Measurements from ENCODE around the gene ARHGAP4. TPM values are rescaled to one million over a fixed set of nuclear protein-coding genes. Genes with fewer than 3 reads are reported as not detected.

The ARHGAP4 gene
- total and polyA plus RNA-seq, 2 donors (not counting 1 experiment from before 2014, with no cell fraction given), result 0.51 to 1.5 TPM

GRCh38 chrX:153973127-153974002, 47.3 kb upstream of the ARHGAP4 start:
- H3K9ac ChIP-seq (ENCODE audit: insufficient read depth, low read length), result peak overlapping the region; percentile 98
- H3K79me2 ChIP-seq (ENCODE audit: control insufficient read depth, insufficient read depth, low read length), result peaks cover 35% of the 10 kb centered on the region
- H3K4me2 ChIP-seq (ENCODE audit: extremely low read depth, insufficient read depth, low read length), result peak overlapping the region; percentile 96
- no peaks in the 10 kb centered on the region for H3K27me3 ChIP-seq (ENCODE audit: control insufficient read depth, insufficient read depth, low read length)
- H3K9me3 ChIP-seq (ENCODE audit: control insufficient read depth, insufficient read depth, low read depth, low read length), result no peaks in the 10 kb centered on the region
- no peaks in the 10 kb centered on the region for H3K36me3 ChIP-seq (ENCODE audit: control insufficient read depth, insufficient read depth, low read length)
- H3K4me3 ChIP-seq (replicated peaks in 1 of 4; ENCODE audit: control extremely low read depth in 1 of 4, insufficient read depth in 1 of 4, low read depth in 3 of 4, low read length in 4 of 4), result peak overlapping the region; percentile 44 to 84 (median 55)
- H3K27ac ChIP-seq (ENCODE audit: insufficient read depth, low read length), result peak overlapping the region; percentile 63
- no peak for DNase-seq (ENCODE audit: low read depth in 2 of 2)
- H2AFZ ChIP-seq (ENCODE audit: low read length), result no peak overlapping the region
- H4K20me1 ChIP-seq (ENCODE audit: control insufficient read depth, extremely low read depth, insufficient read depth, low read length), result no peaks in the 10 kb centered on the region
- H3K4me1 ChIP-seq (ENCODE audit: control insufficient read depth, extremely low read depth, insufficient read depth, low read length), result peaks cover 7% of the 10 kb centered on the region
- TF ChIP-seq CTCF (conservative IDR thresholded peaks at IDR 0.05 in 1 of 2, IDR thresholded peaks at IDR 0.05 in 1 of 2; ENCODE audit: low read depth in 1 of 2, low read length in 2 of 2) (no peak), EZH2 (IDR thresholded peaks at IDR 0.05; ENCODE audit: low read length, missing control alignments) (no peak)

DNA sequence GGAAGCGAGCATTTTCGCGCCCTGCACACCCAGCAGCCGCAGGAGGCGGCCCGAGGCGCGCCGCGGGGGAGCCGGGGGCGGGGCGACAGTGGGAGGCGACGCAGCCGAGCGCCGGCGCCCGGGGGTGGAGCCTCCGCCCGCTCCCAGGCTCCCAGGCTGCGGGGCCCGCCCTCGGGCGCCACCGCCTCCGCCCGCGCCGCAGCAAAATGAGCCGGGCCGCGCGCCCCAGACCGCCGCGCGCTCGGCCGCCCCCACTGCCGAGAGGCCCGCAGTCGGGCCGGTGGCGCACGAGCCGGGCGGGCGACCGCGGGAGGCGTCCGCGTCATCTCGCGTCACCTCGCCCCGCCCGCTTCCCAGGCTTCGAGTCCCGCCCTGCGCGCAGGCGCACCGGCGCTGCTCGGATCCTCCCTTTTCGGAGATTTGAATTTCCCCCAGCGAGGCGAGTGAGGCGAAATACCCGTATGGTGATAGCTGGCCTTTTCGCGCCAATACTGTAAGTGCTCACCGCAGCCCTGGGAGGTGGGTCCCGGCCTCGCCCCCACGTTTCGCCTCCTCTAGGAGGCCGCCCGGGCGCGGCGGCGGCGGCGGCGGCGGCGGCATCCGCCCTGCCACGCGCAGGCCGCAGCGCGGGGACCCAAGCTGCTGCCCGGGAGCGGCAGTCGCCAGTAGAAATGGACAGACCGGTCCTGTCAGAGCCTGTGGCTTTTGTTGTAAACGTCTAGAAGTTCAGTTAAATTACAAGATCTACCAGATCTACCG, 46.5 kb upstream of the ARHGAP4 start, which contains the start of gene TMEM187:
TSS of gene TMEM187 (plus strand) at position 387 of the 759 bp plus-strand sequence. CDS start 9,309 bp downstream, outside the sequence.
- peak within 1 kb of the TSS; percentile 59 for H2AFZ ChIP-seq (ENCODE audit: low read length)
- DNase-seq (ENCODE audit: low read depth in 2 of 2), result peak; percentile 82 to 84

More for the DNA sequence above, 46.5 kb upstream of the ARHGAP4 start, which contains the start of gene TMEM187:
- peak within 1 kb of the TSS; percentile 96 for H3K4me2 ChIP-seq (ENCODE audit: extremely low read depth, insufficient read depth, low read length)
- H3K9ac ChIP-seq (ENCODE audit: insufficient read depth, low read length), result peak within 1 kb of the TSS; percentile 98
- no peaks in the 10 kb centered on the region for H3K27me3 ChIP-seq (ENCODE audit: control insufficient read depth, insufficient read depth, low read length)
- peak within 1 kb of the TSS; percentile 100 for H3K27ac ChIP-seq (ENCODE audit: insufficient read depth, low read length)
- H3K4me1 ChIP-seq (ENCODE audit: control insufficient read depth, extremely low read depth, insufficient read depth, low read length), result peaks cover 10% of the 10 kb centered on the region
- H3K79me2 ChIP-seq (ENCODE audit: control insufficient read depth, insufficient read depth, low read length), result peaks cover 43% of the 10 kb centered on the region
- no peaks in the 10 kb centered on the region for H3K36me3 ChIP-seq (ENCODE audit: control insufficient read depth, insufficient read depth, low read length)
- no peaks in the 10 kb centered on the region for H4K20me1 ChIP-seq (ENCODE audit: control insufficient read depth, extremely low read depth, insufficient read depth, low read length)
- H3K9me3 ChIP-seq (ENCODE audit: control insufficient read depth, insufficient read depth, low read depth, low read length), result no peaks in the 10 kb centered on the region
- TF ChIP-seq CTCF (conservative IDR thresholded peaks at IDR 0.05 in 1 of 2, IDR thresholded peaks at IDR 0.05 in 1 of 2; ENCODE audit: low read depth in 1 of 2, low read length in 2 of 2) (no peak), EZH2 (IDR thresholded peaks at IDR 0.05; ENCODE audit: low read length, missing control alignments) (no peak)
- H3K4me3 ChIP-seq (replicated peaks in 1 of 4; ENCODE audit: control extremely low read depth in 1 of 4, insufficient read depth in 1 of 4, low read depth in 3 of 4, low read length in 4 of 4), result peak within 1 kb of the TSS; percentile 81 to 99 (median 90)

Measured in fibroblast of lung (primary cell).